Neural cell (in vitro differentiated cells): ENCODE results near the gene UBAC2. TPM values are rescaled to one million over a fixed set of nuclear protein-coding genes. Genes with fewer than 3 reads are reported as not detected.

ENCODE experiments used
- H2AFZ ChIP-seq: fragments of 200-600, 300-800 bp; sonication (generic), shearing (Covaris generic); 2 replicates; pipeline ENCODE4 v1.6.0; 2014; ENCODE audit warnings: low read depth, mild to moderate bottlenecking, antibody characterized with exemption, low read length, moderate library complexity
- H3F3A ChIP-seq: fragments of 200-600 bp; shearing (Covaris generic); 2 replicates; pipeline ENCODE4 v1.6.1; 2016; ENCODE audit warnings: mild to moderate bottlenecking, moderate library complexity, mixed read lengths, antibody characterized with exemption, low read length; ENCODE audit not compliant: insufficient read depth, poor library complexity, severe bottlenecking
- H3K27ac ChIP-seq: fragments of 200-600, 300-800 bp; sonication (generic), shearing (Covaris generic); 2 replicates; pipeline ENCODE4 v1.5.1; 2014; ENCODE audit warnings: mild to moderate bottlenecking, low read length, moderate library complexity
- H3K27me3 ChIP-seq: fragments of 300-800, 200-600 bp; sonication (generic), shearing (Covaris generic); 2 replicates; pipeline ENCODE4 v1.6.0; 2014; ENCODE audit warnings: mild to moderate bottlenecking, low read depth, low read length, moderate library complexity; ENCODE audit not compliant: insufficient read depth
- H3K36me3 ChIP-seq: fragments of 300-800, 200-600 bp; sonication (generic), shearing (Covaris generic); 2 replicates; pipeline ENCODE4 v1.5.1; 2014; ENCODE audit warnings: mild to moderate bottlenecking, antibody characterized with exemption, low read length, moderate library complexity; ENCODE audit not compliant: insufficient read depth
- H3K4me2 ChIP-seq: fragments of 300-800, 200-600 bp; sonication (generic), shearing (Covaris generic); 2 replicates; pipeline ENCODE4 v1.6.0; 2014; ENCODE audit warnings: mild to moderate bottlenecking, low read length
- H3K4me3 ChIP-seq: fragments of 300-800, 200-600 bp; sonication (generic), shearing (Covaris generic); 2 replicates; pipeline ENCODE4 v1.5.1; 2014; ENCODE audit warnings: mild to moderate bottlenecking, low read length, moderate library complexity
- H3K79me2 ChIP-seq: fragments of 200-600 bp; shearing (Covaris generic); replicated peaks from 2 replicates; pipeline ENCODE4 v1.6.0; 2014; ENCODE audit warnings: mild to moderate bottlenecking, low read length, moderate library complexity; ENCODE audit not compliant: insufficient read depth
- H3K9ac ChIP-seq: fragments of 300-800, 200-600 bp; sonication (generic), shearing (Covaris generic); 2 replicates; pipeline ENCODE4 v1.6.1; 2016; ENCODE audit warnings: mild to moderate bottlenecking, low read length, mixed read lengths
- H3K9me2 ChIP-seq: fragments of 200-600 bp; shearing (Covaris generic); 2 replicates; pipeline ENCODE4 v1.6.1; 2016; ENCODE audit warnings: mild to moderate bottlenecking, low read length, mixed read lengths; ENCODE audit not compliant: insufficient read depth
- H3K9me3 ChIP-seq: fragments of 200-600, 300-800 bp; sonication (generic), shearing (Covaris generic); 2 replicates; pipeline ENCODE4 v1.6.1; 2016; ENCODE audit warnings: mild to moderate bottlenecking, mixed run types, low read length, moderate library complexity, mixed read lengths
- H4K20me1 ChIP-seq: fragments of 200-600 bp; shearing (Covaris generic); 2 replicates; pipeline ENCODE4 v1.6.1; 2016; ENCODE audit warnings: mild to moderate bottlenecking, mixed run types; ENCODE audit not compliant: insufficient read depth
- CTCF ChIP-seq: fragments of 450-650 bp; IDR thresholded peaks from 2 replicates; pipeline ENCODE4 v1.5.1; 2014; ENCODE audit warnings: antibody characterized with exemption, mild to moderate bottlenecking, moderate library complexity; ENCODE audit not compliant: poor library complexity, severe bottlenecking
- EP300 ChIP-seq: fragments of 450-650 bp; conservative IDR thresholded peaks from 2 replicates; pipeline ENCODE4 v1.6.1; 2014; ENCODE audit warnings: antibody characterized with exemption, mild to moderate bottlenecking, moderate library complexity; ENCODE audit not compliant: poor library complexity, severe bottlenecking
- EZH2 ChIP-seq: fragments of 200-600, 300-800 bp; shearing (Covaris generic), sonication (generic); IDR thresholded peaks from 2 replicates; pipeline ENCODE4 v1.6.1; 2014; ENCODE audit warnings: antibody characterized with exemption, low read length, borderline replicate concordance, mild to moderate bottlenecking; ENCODE audit not compliant: insufficient read depth, poor library complexity, severe bottlenecking
- MXI1 ChIP-seq: fragments of 450-650 bp; conservative IDR thresholded peaks from 2 replicates; pipeline ENCODE4 v1.6.1; 2014; ENCODE audit warnings: antibody characterized with exemption, mild to moderate bottlenecking; ENCODE audit not compliant: poor library complexity, severe bottlenecking
- POLR2AphosphoS5 ChIP-seq: IDR thresholded peaks from 2 replicates; pipeline ENCODE4 v1.6.1; 2012
- RAD21 ChIP-seq: fragments of 450-650 bp; conservative IDR thresholded peaks from 2 replicates; pipeline ENCODE4 v1.6.1; 2014; ENCODE audit warnings: antibody characterized with exemption, mild to moderate bottlenecking, moderate library complexity
- REST ChIP-seq: IDR thresholded peaks from 2 replicates; pipeline ENCODE4 v1.6.1; 2012; ENCODE audit warnings: borderline replicate concordance
- SMC3 ChIP-seq: fragments of 450-650 bp; conservative IDR thresholded peaks from 2 replicates; pipeline ENCODE4 v1.6.1; 2014; ENCODE audit warnings: antibody characterized with exemption, mild to moderate bottlenecking, moderate library complexity; ENCODE audit not compliant: poor library complexity
- TAF1 ChIP-seq: IDR thresholded peaks from 2 replicates; pipeline ENCODE4 v1.6.1; 2012; ENCODE audit warnings: low read depth
- polyA plus RNA-seq: library from polyadenylated mRNA; depleted of rRNA; stranded (reverse); fragments of >200 nt; gene quantifications from 2 replicates; pipeline ENCODE4 v1.2.3, GENCODE V29; 2014

Gene UBAC2
- polyA plus RNA-seq, 1 donor from 2014 or later = 56.9 TPM

GRCh38 chr13:99251921-99252320, 51.3 kb downstream of the UBAC2 start:
- H3K9me3 ChIP-seq = no peaks in the 10 kb centered on the region
- no peak overlapping the region for H3K4me2 ChIP-seq
- H3K27me3 ChIP-seq = no peaks in the 10 kb centered on the region

GRCh38 chr13:99254830-99255229, 54.2 kb downstream of the UBAC2 start:
- no peaks in the 10 kb centered on the region for H3K27me3 ChIP-seq
- no peaks in the 10 kb centered on the region for H3K9me2 ChIP-seq
- H3F3A ChIP-seq = no peaks in the 10 kb centered on the region
- H3K9me3 ChIP-seq = no peaks in the 10 kb centered on the region
- H3K36me3 ChIP-seq = no peaks in the 10 kb centered on the region
- no peak overlapping the region for H3K4me3 ChIP-seq
- H4K20me1 ChIP-seq = no peaks in the 10 kb centered on the region
- TF ChIP-seq POLR2AphosphoS5 (peak; percentile 25), CTCF (no peak), EP300 (no peak), RAD21 (no peak)
- H2AFZ ChIP-seq = no peak overlapping the region
- no peak overlapping the region for H3K27ac ChIP-seq
- no peak overlapping the region for H3K9ac ChIP-seq
- H3K79me2 ChIP-seq = no peaks in the 10 kb centered on the region
- H3K4me2 ChIP-seq = no peak overlapping the region

More at GRCh38 chr13:99251921-99252320, 51.3 kb downstream of the UBAC2 start:
- H3K36me3 ChIP-seq = no peaks in the 10 kb centered on the region
- no peaks in the 10 kb centered on the region for H3K9me2 ChIP-seq
- H3K4me3 ChIP-seq = no peak overlapping the region
- TF ChIP-seq POLR2AphosphoS5 (no peak), CTCF (no peak), EZH2 (no peak), RAD21 (no peak)
- H3K27ac ChIP-seq = no peak overlapping the region
- no peaks in the 10 kb centered on the region for H3F3A ChIP-seq
- no peak overlapping the region for H2AFZ ChIP-seq
- no peaks in the 10 kb centered on the region for H4K20me1 ChIP-seq
- H3K9ac ChIP-seq = no peak overlapping the region
- no peaks in the 10 kb centered on the region for H3K79me2 ChIP-seq

GRCh38 chr13:99255271-99255670, 54.6 kb downstream of the UBAC2 start:
- H4K20me1 ChIP-seq = no peaks in the 10 kb centered on the region
- H3K9me3 ChIP-seq = no peaks in the 10 kb centered on the region
- no peak overlapping the region for H3K9ac ChIP-seq
- H2AFZ ChIP-seq = no peak overlapping the region
- H3K27me3 ChIP-seq = no peaks in the 10 kb centered on the region
- H3K4me2 ChIP-seq = no peak overlapping the region
- no peak overlapping the region for H3K27ac ChIP-seq
- H3K79me2 ChIP-seq = no peaks in the 10 kb centered on the region
- H3F3A ChIP-seq = no peaks in the 10 kb centered on the region
- TF ChIP-seq REST (no peak), EZH2 (no peak), POLR2AphosphoS5 (no peak), CTCF (no peak), TAF1 (no peak), RAD21 (no peak), EP300 (no peak), SMC3 (no peak), MXI1 (no peak)
- no peaks in the 10 kb centered on the region for H3K9me2 ChIP-seq
- no peaks in the 10 kb centered on the region for H3K36me3 ChIP-seq
- H3K4me3 ChIP-seq = no peak overlapping the region
